ENCODE results near the gene CPED1.

The CPED1 gene

GRCh38 chr7:120988591-120989256 is at the start of gene CPED1:
Gene CPED1 (plus strand): TSS chr7:120988711. CDS start chr7:120989622, 911 bp downstream.
- no peaks in the 10 kb centered on the region for H3K9me3 Mint-ChIP-seq
- peak within 1 kb of the TSS; percentile 83 for H3K4me3 Mint-ChIP-seq
- H3K27ac Mint-ChIP-seq: no peak within 1 kb of the TSS
- no peaks in the 10 kb centered on the region for H3K36me3 Mint-ChIP-seq (ENCODE audit: low read depth)
- H3K27me3 Mint-ChIP-seq: peaks cover 63% of the 10 kb centered on the region
- H3K4me1 Mint-ChIP-seq (ENCODE audit: low read depth): peaks cover 19% of the 10 kb centered on the region

GRCh38 chr7:120939345-120939744 is 49.2 kb upstream of the CPED1 start:
- no peaks in the 10 kb centered on the region for H3K36me3 Mint-ChIP-seq (ENCODE audit: low read depth)
- H3K27me3 Mint-ChIP-seq: peaks cover 6% of the 10 kb centered on the region
- no peaks in the 10 kb centered on the region for H3K4me1 Mint-ChIP-seq (ENCODE audit: low read depth)
- no peaks in the 10 kb centered on the region for H3K9me3 Mint-ChIP-seq
- H3K4me3 Mint-ChIP-seq: no peak overlapping the region
- H3K27ac Mint-ChIP-seq: no peak overlapping the region

DNA sequence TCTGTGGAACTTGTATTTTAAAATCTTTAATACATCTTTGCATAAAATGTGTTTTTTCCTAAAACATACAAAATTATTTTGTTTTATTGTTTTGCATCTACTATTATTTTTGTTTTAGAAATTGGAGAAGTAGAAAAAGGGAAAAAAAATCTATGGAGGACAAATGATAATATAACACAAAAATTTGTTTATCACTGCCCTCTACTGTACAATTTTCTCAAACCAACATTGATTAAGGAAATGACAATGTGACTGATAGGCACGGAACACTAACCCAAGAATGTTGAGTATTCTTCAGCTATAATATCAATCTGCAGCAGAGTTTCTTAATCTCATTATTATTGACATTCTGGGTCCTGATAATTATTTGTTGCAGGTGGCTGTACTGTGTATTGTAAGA is 47.4 kb upstream of the CPED1 start:
- no peaks in the 10 kb centered on the region for H3K4me1 Mint-ChIP-seq (ENCODE audit: low read depth)
- H3K9me3 Mint-ChIP-seq: no peaks in the 10 kb centered on the region
- no peak overlapping the region for H3K27ac Mint-ChIP-seq
- H3K36me3 Mint-ChIP-seq (ENCODE audit: low read depth): no peaks in the 10 kb centered on the region
- H3K4me3 Mint-ChIP-seq: no peak overlapping the region
- peaks cover 10% of the 10 kb centered on the region for H3K27me3 Mint-ChIP-seq

DNA sequence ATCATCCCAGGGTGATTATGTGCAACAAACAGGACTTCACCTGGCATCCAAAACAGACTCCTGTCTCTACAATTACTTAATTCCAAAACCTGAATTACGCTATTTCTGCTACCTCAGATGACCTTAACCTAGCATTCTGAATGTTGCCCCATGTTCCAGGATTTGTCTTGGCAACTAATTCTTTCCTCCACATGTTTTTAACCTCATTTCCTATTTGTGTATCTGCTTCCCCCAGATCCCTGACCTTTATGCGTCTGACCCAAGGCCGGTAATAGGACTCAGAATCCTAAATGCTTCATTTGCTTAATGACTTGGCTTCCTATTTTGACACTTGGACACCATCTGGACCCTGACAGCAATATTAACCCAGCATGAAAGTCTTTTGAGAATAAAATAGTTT is 46.7 kb upstream of the CPED1 start:
- Mint-ChIP-seq H3K9me3 (no peaks in the 10 kb centered on the region), H3K4me3 (no peak overlapping the region), H3K36me3 (ENCODE audit: low read depth) (no peaks in the 10 kb centered on the region), H3K4me1 (ENCODE audit: low read depth) (no peaks in the 10 kb centered on the region), H3K27ac (no peak overlapping the region), H3K27me3 (peaks cover 14% of the 10 kb centered on the region)

- no peak overlapping the region for H3K4me3 Mint-ChIP-seq
- H3K4me1 Mint-ChIP-seq (ENCODE audit: low read depth): no peaks in the 10 kb centered on the region
- H3K27me3 Mint-ChIP-seq: peaks cover 18% of the 10 kb centered on the region
- H3K27ac Mint-ChIP-seq: no peak overlapping the region
- H3K36me3 Mint-ChIP-seq (ENCODE audit: low read depth): no peaks in the 10 kb centered on the region
- no peaks in the 10 kb centered on the region for H3K9me3 Mint-ChIP-seq
Measured at GRCh38 chr7:120942861-120943260, 45.6 kb upstream of the CPED1 start.

DNA sequence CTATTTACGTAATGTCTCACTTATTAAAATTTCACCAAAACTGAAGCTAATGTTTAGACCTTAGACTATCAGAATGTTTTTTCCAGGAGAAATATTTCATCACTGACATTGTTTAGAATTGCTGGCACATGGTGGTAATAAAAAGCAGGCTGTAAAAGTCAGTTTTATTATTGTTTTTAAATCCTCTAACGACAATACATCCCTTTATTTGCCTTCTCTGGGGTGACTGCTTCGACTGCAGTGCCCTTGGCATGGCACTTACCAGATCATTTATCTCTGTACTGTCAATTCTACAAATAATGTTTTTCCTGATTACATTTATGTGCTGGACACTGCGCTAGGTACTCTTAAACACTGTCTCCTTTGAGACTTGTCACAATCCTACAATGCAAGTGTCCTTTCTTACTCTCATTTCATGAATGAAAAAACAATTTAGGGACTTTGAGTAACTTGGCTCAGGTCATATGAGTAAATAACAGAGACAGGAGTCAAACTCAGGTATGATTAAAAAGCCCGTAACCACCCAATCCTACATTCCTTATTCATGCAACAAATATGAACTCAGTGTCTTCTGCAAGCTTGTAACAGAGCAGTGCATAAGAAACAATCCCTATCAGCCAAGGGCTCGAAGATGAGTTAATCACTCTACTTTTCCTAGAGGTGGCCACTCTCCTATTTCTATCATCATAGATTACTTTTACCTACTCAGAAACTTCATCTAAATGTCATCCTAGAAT is 43.5 kb upstream of the CPED1 start:
- no peak overlapping the region for H3K4me3 Mint-ChIP-seq
- H3K4me1 Mint-ChIP-seq (ENCODE audit: low read depth): peaks cover 8% of the 10 kb centered on the region
- peaks cover 18% of the 10 kb centered on the region for H3K27me3 Mint-ChIP-seq
- no peaks in the 10 kb centered on the region for H3K36me3 Mint-ChIP-seq (ENCODE audit: low read depth)
- no peak overlapping the region for H3K27ac Mint-ChIP-seq
- no peaks in the 10 kb centered on the region for H3K9me3 Mint-ChIP-seq

DNA sequence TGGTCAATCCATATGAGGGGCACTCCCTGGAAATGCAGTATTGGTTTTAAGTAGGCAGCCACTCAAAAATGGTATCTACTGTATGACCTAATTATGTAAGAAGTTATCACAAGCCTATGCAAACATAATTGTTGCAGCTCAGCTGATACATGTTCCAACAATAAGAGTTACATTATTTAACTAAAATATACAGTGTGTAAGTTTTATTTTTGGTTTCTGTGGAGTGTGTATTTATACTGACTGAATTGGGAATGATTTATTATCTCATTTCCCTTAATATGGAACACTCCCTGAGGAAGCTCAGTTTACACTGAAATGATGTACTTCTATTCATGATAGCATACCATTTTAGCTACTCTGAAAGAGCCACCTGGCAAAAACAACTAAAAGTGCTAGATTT is 40.5 kb upstream of the CPED1 start:
- Mint-ChIP-seq H3K4me3 (no peak overlapping the region), H3K9me3 (no peaks in the 10 kb centered on the region), H3K36me3 (ENCODE audit: low read depth) (peaks cover 8% of the 10 kb centered on the region), H3K4me1 (ENCODE audit: low read depth) (peaks cover 18% of the 10 kb centered on the region), H3K27ac (no peak overlapping the region), H3K27me3 (peaks cover 18% of the 10 kb centered on the region)

GRCh38 chr7:120949393-120949911 is 39.1 kb upstream of the CPED1 start:
- Mint-ChIP-seq H3K36me3 (ENCODE audit: low read depth) (peaks cover 19% of the 10 kb centered on the region), H3K27me3 (peaks cover 15% of the 10 kb centered on the region), H3K9me3 (no peaks in the 10 kb centered on the region), H3K27ac (peak overlapping the region; percentile 95), H3K4me1 (ENCODE audit: low read depth) (peaks cover 18% of the 10 kb centered on the region), H3K4me3 (peak overlapping the region; percentile 92)

GRCh38 chr7:120949998-120950538 is 38.4 kb upstream of the CPED1 start:
- no peaks in the 10 kb centered on the region for H3K9me3 Mint-ChIP-seq
- H3K27me3 Mint-ChIP-seq: peaks cover 14% of the 10 kb centered on the region

DNA sequence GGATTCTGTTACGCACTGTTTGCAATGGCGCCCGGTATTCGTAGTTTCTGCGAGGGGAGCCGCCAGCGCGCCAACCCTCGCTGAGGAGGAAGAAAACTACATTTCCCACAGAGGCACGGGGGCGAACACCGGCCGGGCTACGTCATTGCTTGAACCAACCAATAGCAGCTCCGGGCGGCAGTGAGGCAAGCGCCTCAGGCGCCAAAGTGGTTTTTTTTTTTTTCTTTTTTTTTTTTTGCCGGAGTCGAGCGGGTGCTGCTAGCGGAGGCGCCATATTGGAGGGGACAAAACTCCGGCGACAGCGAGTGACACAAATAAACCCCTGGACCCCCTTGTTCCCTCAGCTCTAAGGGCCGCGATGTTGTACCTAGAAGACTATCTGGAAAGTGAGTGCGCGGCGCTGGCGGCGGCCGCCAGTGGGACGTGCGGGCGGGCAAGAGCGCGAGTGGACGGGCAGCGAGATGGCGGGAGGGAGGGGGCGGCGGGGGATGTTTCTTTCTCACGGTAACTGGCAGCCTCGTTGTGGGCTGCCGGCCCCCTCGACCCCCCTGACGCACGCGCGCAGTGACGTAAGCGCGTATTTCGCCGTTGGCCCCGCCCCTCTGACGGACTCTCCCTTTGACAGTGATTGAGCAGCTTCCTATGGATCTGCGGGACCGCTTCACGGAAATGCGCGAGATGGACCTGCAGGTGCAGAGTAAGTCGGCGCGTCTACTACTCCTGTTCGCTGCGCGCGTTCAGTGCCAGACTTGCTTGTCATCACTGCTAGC is 37.8 kb upstream of the CPED1 start, which contains the start of gene ING3:
ING3 (plus strand) TSS at position 239 of the 770 bp plus-strand sequence; CDS start at position 359, 120 bp downstream.
- Mint-ChIP-seq H3K27me3 (peaks cover 8% of the 10 kb centered on the region), H3K36me3 (ENCODE audit: low read depth) (peaks cover 29% of the 10 kb centered on the region), H3K4me1 (ENCODE audit: low read depth) (peaks cover 24% of the 10 kb centered on the region), H3K4me3 (peak within 1 kb of the TSS; percentile 92), H3K27ac (peak within 1 kb of the TSS; percentile 95), H3K9me3 (no peaks in the 10 kb centered on the region)

More at GRCh38 chr7:120949998-120950538, 38.4 kb upstream of the CPED1 start:
- Mint-ChIP-seq H3K36me3 (ENCODE audit: low read depth) (peaks cover 25% of the 10 kb centered on the region), H3K4me1 (ENCODE audit: low read depth) (peaks cover 20% of the 10 kb centered on the region), H3K27ac (peak overlapping the region; percentile 95), H3K4me3 (peak overlapping the region; percentile 92)

GRCh38 chr7:120951309-120951699 is 37.2 kb upstream of the CPED1 start:
- Mint-ChIP-seq H3K4me1 (ENCODE audit: low read depth) (peaks cover 27% of the 10 kb centered on the region), H3K4me3 (peak overlapping the region; percentile 92), H3K36me3 (ENCODE audit: low read depth) (peaks cover 35% of the 10 kb centered on the region), H3K27me3 (peaks cover 6% of the 10 kb centered on the region), H3K27ac (peak overlapping the region; percentile 95), H3K9me3 (no peaks in the 10 kb centered on the region)

- Mint-ChIP-seq H3K27ac (peak overlapping the region; percentile 95), H3K27me3 (peaks cover 4% of the 10 kb centered on the region), H3K36me3 (ENCODE audit: low read depth) (peaks cover 36% of the 10 kb centered on the region), H3K9me3 (no peaks in the 10 kb centered on the region), H3K4me1 (ENCODE audit: low read depth) (peaks cover 27% of the 10 kb centered on the region), H3K4me3 (peak overlapping the region; percentile 92)
Measured at GRCh38 chr7:120951826-120952225, 36.7 kb upstream of the CPED1 start.

DNA sequence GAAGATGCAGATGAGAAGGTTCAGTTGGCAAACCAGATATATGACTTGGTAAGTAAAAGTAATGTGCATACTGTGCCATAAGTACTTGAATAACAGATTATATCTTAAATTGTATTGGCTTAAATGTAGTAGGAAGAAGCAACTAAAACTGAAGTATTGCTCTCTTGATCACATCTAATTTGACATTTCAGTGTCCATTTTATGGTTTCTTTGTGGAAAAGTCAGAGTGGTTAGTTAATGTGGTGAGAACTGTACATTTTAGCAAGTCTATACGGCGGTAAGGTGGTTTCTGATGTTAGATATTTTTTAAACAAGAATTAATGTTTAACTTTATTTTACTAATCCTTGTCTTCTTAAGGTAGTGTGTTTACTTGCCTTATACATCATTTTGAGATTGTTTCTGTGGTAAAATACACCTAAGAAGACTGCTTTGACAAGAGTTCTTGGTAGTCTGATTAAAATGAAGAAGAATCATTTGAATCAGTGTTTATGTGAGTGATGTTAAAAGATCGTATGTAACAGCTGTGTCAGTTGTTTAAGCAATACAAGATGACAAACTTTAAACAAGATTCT is 32.8 kb upstream of the CPED1 start:
- Mint-ChIP-seq H3K36me3 (ENCODE audit: low read depth) (peaks cover 60% of the 10 kb centered on the region), H3K4me1 (ENCODE audit: low read depth) (peaks cover 20% of the 10 kb centered on the region), H3K9me3 (no peaks in the 10 kb centered on the region), H3K4me3 (no peak overlapping the region), H3K27me3 (no peaks in the 10 kb centered on the region), H3K27ac (no peak overlapping the region)

- peak overlapping the region; percentile 24 for H3K27ac Mint-ChIP-seq
- no peak overlapping the region for H3K4me3 Mint-ChIP-seq
- no peaks in the 10 kb centered on the region for H3K27me3 Mint-ChIP-seq
- peaks cover 58% of the 10 kb centered on the region for H3K36me3 Mint-ChIP-seq (ENCODE audit: low read depth)
- peaks cover 16% of the 10 kb centered on the region for H3K4me1 Mint-ChIP-seq (ENCODE audit: low read depth)
- no peaks in the 10 kb centered on the region for H3K9me3 Mint-ChIP-seq
Measured at GRCh38 chr7:120959929-120960484, 28.5 kb upstream of the CPED1 start.

Data from stimulated activated naive CD8-positive, alpha-beta T cell treated with anti-CD3 and anti-CD28 coated beads, Interleukin-15, Interleukin-2, amounts not matched to agents 100 ng/mL and 50 ng/mL, for 24 hours (primary cell).